Activated CD8-positive, alpha-beta T cell treated with anti-CD3 and anti-CD28 coated beads, Interleukin-2, amount 10 ng/mL, durations not matched to agents 7 days and 5 days (primary cell): Measurements from ENCODE around the gene TP73. TPM values are rescaled to one million over a fixed set of nuclear protein-coding genes. Genes with fewer than 3 reads are reported as not detected.

Experiments
- ATAC-seq: fragments of 150-1000 bp; cut with Tn5 transposase; one replicate; pipeline ENCODE4 v1.10.0; 2021; ENCODE audit warnings: moderate library complexity
- CTCF ChIA-PET: fragments of 350-600 bp; sonication (Branson Sonifier 250); formaldehyde crosslinking; loops from one replicate; lab custom pipeline; 2021; ENCODE audit warnings: antibody characterized with exemption; lab: Charles Lee
- POLR2A ChIA-PET: fragments of 350-600 bp; sonication (Branson Sonifier 250); formaldehyde crosslinking; loops from one replicate; lab custom pipeline; 2021; ENCODE audit warnings: antibody characterized with exemption; lab: Charles Lee
- DNase-seq: peaks from one replicate; pipeline ENCODE4 v3.0.0-alpha.2; 2020
- H3K27ac Mint-ChIP-seq: one replicate; pipeline ENCODE4 v1.8.0; 2021; ENCODE audit warnings: mild to moderate bottlenecking, mixed read lengths
- H3K27me3 Mint-ChIP-seq: one replicate; pipeline ENCODE4 v1.8.0; 2021; ENCODE audit warnings: low read depth, mixed read lengths
- H3K36me3 Mint-ChIP-seq: one replicate; pipeline ENCODE4 v1.8.0; 2021; ENCODE audit warnings: low read depth, mixed read lengths
- H3K4me1 Mint-ChIP-seq: one replicate; pipeline ENCODE4 v1.8.0; 2021; ENCODE audit warnings: low read depth, mixed read lengths
- H3K4me3 Mint-ChIP-seq: one replicate; pipeline ENCODE4 v1.8.0; 2021; ENCODE audit warnings: mild to moderate bottlenecking, mixed read lengths
- H3K9me3 Mint-ChIP-seq: one replicate; pipeline ENCODE4 v1.8.0; 2022; ENCODE audit warnings: mixed read lengths; ENCODE audit not compliant: insufficient read depth
- total RNA-seq, 2 experiments: library from RNA; stranded (reverse); gene quantifications; one replicate each; pipeline ENCODE4 v1.2.3, GENCODE V29; 2021

Gene TP73
- total RNA-seq, 2 experiments from 2014 or later, result 1.3 to 1.4 TPM

DNA sequence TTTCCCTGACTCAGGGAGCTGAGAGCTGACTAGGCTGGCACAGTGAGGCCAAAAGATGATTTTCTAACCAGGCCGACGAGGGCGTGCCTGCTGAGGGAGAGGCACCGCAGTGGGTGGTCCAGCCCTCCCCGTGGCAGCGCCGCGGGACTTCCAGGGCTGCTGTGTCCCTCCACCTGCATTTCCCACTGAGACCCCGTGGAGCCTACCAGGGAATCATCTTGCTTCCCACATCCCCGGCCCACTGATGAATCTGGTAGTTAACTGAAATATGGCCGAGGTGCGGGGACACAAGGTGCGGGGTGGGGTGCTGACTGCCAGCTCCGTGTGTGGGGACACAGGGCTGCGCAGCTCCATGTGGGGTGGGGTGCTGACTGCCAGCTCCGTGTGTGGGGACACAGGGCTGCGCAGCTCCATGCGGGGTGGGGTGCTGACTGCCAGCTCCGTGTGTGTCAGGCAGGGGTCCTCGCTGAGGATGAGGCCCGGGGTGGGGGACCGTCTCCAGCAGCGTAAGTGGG lies 12.9 kb upstream of the TP73 start:
- H3K27ac Mint-ChIP-seq, result no peak overlapping the region
- ChIA-PET CTCF (no interaction called here), POLR2A (no interaction called here)
- H3K4me1 Mint-ChIP-seq, result no peaks in the 10 kb centered on the region
- H3K27me3 Mint-ChIP-seq, result no peaks in the 10 kb centered on the region
- no peak for ATAC-seq
- H3K9me3 Mint-ChIP-seq, result no peaks in the 10 kb centered on the region
- peaks cover 17% of the 10 kb centered on the region for H3K36me3 Mint-ChIP-seq
- DNase-seq, result no peak
- H3K4me3 Mint-ChIP-seq, result no peak overlapping the region

DNA sequence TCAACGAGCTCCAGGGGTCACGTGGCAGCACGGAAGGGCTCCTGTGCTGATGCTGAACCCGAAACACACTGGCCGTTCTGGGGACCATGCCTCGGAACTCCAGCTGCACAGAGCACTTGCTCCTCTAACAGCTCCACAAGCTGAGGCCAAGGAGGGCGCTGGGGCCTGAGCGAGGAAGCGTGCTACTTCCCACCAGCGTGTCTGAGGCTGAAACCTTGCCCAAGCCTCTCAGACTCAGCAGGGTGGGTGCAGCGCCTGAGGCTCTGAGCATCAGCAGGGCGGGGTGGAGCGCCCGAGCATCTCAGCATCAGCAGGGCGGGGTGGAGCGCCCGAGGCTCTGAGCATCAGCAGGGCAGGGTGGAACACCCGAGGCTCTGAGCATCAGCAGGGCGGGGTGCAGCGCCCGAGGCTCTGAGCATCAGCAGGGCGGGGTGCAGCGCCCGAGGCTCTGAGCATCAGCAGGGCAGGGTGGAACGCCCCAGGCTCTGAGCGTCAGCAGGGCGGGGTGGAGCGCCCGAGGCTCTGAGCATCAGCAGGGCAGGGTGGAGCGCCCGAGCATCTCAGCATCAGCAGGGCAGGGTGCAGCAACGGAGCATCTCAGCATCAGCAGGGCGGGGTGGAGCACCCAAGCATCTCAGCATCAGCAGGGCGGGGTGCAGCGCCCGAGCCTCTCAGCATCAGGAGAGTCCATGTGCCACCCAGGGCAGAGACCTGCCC lies 12.0 kb upstream of the TP73 start:
- ChIA-PET CTCF (no interaction called here), POLR2A (no interaction called here)
- Mint-ChIP-seq H3K27me3 (no peaks in the 10 kb centered on the region), H3K9me3 (no peaks in the 10 kb centered on the region), H3K4me1 (no peaks in the 10 kb centered on the region), H3K27ac (no peak overlapping the region), H3K36me3 (peaks cover 20% of the 10 kb centered on the region), H3K4me3 (no peak overlapping the region)
- no peak for ATAC-seq
- no peak for DNase-seq

DNA sequence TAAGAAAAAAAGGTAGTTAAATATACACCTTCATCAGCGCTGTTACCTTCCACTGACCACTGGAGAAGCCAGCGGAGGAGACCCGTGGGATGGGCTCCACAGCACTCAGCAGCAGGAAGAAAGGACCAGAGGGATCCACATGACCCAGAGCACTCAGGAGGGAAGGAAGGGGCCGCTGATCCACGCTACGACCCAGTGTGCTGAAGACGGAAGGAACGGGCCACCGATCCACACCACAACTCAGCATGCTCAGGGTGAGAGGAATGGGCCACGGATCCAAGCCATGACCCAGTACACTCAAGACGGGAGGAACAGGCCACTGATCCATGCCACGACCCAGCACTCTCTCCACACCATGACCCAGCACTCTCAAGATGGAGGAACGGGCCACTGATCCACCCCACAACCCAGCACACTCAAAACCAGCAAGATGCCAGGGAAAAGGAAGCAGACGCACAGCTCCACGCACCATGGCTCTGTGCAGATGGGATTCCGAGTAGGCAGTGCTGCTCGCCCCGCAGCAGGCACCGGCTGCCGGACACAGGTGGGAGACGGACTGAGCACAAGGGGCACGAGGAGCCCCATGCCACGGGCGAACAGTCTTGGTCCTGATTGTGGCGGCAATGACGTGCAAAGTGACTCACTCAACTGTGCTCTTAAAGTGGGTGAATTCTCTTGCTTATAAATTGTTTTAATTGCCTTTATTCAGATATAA lies 11.1 kb upstream of the TP73 start:
- no peaks in the 10 kb centered on the region for H3K4me1 Mint-ChIP-seq
- ATAC-seq, result no peak
- H3K36me3 Mint-ChIP-seq, result peaks cover 21% of the 10 kb centered on the region
- no peak overlapping the region for H3K4me3 Mint-ChIP-seq
- ChIA-PET POLR2A (no interaction called here), CTCF (interaction anchor here (1.5 kb wide), 1 partner anchor 84 kb away, joined by 4 read pairs; no protein-coding TSS in a partner anchor)
- no peaks in the 10 kb centered on the region for H3K9me3 Mint-ChIP-seq
- H3K27me3 Mint-ChIP-seq, result no peaks in the 10 kb centered on the region
- no peak overlapping the region for H3K27ac Mint-ChIP-seq
- DNase-seq, result no peak

GRCh38 chr1:3641816-3642215 lies 10.5 kb upstream of the TP73 start:
- ChIA-PET CTCF (interaction anchor here (1.5 kb wide), 1 partner anchor 83 kb away, joined by 4 read pairs; no protein-coding TSS in a partner anchor), POLR2A (no interaction called here)

DNA sequence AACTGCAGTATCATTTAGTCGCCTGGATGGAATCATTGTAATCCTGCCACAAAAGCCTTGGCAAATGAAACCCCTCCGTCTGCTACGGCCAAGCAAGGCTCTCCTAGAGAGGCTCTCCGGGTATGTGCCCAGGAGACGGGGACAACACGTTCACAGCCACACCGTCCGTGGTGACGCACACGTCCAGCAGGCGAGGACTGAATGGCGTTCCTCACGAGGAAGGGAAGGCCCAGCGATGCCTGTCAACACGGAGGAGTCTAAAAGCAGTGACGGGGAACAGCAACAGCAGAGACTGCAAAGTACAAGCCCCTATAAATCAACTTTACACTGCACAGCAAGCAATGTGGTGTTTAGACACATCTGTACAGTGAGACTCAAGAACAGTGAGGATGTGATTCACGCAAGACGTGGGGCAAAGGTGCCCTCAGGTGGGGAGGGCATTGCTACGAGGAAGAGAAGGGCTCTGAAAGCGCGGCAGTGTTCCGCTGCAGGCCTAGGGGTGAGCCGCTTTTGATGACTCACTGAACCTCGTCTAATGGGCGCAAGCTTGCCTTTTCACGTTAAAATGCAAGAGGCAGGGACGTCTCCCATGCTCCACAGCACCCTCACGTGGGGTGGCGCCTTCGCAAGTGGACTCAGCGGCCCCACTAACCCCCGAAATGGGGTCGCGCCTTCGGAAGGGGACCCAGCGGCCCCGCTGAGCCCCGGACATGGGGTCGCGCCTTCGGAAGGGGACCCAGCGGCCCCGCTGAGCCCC lies 9.2 kb upstream of the TP73 start:
- Mint-ChIP-seq H3K27ac (no peak overlapping the region), H3K9me3 (no peaks in the 10 kb centered on the region), H3K36me3 (peaks cover 21% of the 10 kb centered on the region), H3K4me3 (no peak overlapping the region), H3K27me3 (no peaks in the 10 kb centered on the region), H3K4me1 (peaks cover 5% of the 10 kb centered on the region)
- ChIA-PET POLR2A (no interaction called here), CTCF (no interaction called here)
- ATAC-seq, result no peak
- no peak for DNase-seq

More at GRCh38 chr1:3641816-3642215, 10.5 kb upstream of the TP73 start:
- Mint-ChIP-seq H3K27ac (no peak overlapping the region), H3K36me3 (peaks cover 19% of the 10 kb centered on the region), H3K4me3 (no peak overlapping the region), H3K4me1 (no peaks in the 10 kb centered on the region), H3K9me3 (no peaks in the 10 kb centered on the region), H3K27me3 (no peaks in the 10 kb centered on the region)
- ATAC-seq, result no peak
- no peak for DNase-seq

DNA sequence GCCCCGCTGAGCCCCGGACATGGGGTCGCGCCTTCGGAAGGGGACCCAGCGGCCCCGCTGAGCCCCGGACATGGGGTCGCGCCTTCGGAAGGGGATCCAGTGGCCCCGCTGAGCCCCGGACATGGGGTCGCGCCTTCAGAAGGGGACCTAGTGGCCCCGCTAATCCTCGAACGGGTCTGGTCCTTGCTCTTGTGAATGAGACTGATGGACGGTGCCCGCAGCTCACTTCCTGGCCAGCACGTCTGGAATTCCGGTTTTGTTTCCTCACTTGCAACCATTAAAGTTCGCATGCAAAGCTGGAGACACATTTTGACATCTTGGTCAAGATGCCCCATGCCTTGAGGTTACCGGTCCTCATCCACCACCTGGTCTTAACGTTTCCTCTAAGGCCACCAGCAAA lies 8.0 kb upstream of the TP73 start:
- Mint-ChIP-seq H3K4me1 (peaks cover 16% of the 10 kb centered on the region), H3K4me3 (no peak overlapping the region), H3K27ac (no peak overlapping the region), H3K9me3 (no peaks in the 10 kb centered on the region), H3K27me3 (no peaks in the 10 kb centered on the region), H3K36me3 (peaks cover 21% of the 10 kb centered on the region)
- ATAC-seq (no peak), DNase-seq (no peak)
- ChIA-PET POLR2A (no interaction called here), CTCF (no interaction called here)

DNA sequence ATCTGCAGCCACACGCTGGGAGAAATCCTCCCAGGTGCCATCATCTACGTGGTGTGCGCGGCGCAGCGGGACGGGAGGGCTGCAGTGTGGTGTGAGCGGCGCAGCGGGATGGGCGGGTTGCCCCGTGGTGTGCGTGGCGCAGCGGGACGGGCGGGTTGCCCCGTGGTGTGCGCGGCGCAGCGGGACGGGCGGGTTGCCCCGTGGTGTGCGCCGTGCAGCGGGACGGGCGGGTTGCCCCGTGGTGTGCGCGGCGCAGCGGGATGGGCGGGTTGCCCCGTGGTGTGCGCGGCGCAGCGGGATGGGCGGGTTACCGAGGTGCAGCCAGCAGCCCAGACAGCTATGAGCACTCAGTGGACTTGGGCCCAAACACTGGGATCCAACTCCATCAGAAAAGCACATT lies 7.1 kb upstream of the TP73 start:
- no peak for DNase-seq
- Mint-ChIP-seq H3K9me3 (no peaks in the 10 kb centered on the region), H3K27me3 (peaks cover 2% of the 10 kb centered on the region), H3K4me3 (no peak overlapping the region), H3K27ac (no peak overlapping the region), H3K36me3 (peaks cover 21% of the 10 kb centered on the region), H3K4me1 (peaks cover 19% of the 10 kb centered on the region)
- ChIA-PET CTCF (no interaction called here), POLR2A (no interaction called here)
- ATAC-seq, result no peak

GRCh38 chr1:3645666-3646355 lies 6.5 kb upstream of the TP73 start:
- Mint-ChIP-seq H3K9me3 (no peaks in the 10 kb centered on the region), H3K4me3 (no peak overlapping the region), H3K27ac (no peak overlapping the region), H3K27me3 (peaks cover 4% of the 10 kb centered on the region), H3K4me1 (peaks cover 21% of the 10 kb centered on the region), H3K36me3 (peaks cover 21% of the 10 kb centered on the region)
- DNase-seq (no peak), ATAC-seq (no peak)
- POLR2A ChIA-PET, result interaction anchor here (0.8 kb wide), 1 partner anchor 36 kb away, joined by 3 read pairs; no protein-coding TSS in a partner anchor
- CTCF ChIA-PET, result interaction anchor here (0.6 kb wide), 1 partner anchor 27 kb away, joined by 4 read pairs; no protein-coding TSS in a partner anchor

GRCh38 chr1:3646596-3646995 lies 5.7 kb upstream of the TP73 start:
- peaks cover 10% of the 10 kb centered on the region for H3K27me3 Mint-ChIP-seq
- DNase-seq, result no peak
- H3K36me3 Mint-ChIP-seq, result peaks cover 21% of the 10 kb centered on the region
- no peak overlapping the region for H3K27ac Mint-ChIP-seq
- H3K4me1 Mint-ChIP-seq, result peaks cover 24% of the 10 kb centered on the region
- ChIA-PET CTCF (no interaction called here), POLR2A (interaction anchor here (0.8 kb wide), 1 partner anchor 36 kb away, joined by 3 read pairs; no protein-coding TSS in a partner anchor)
- H3K4me3 Mint-ChIP-seq, result no peak overlapping the region
- ATAC-seq, result no peak
- H3K9me3 Mint-ChIP-seq, result no peaks in the 10 kb centered on the region

DNA sequence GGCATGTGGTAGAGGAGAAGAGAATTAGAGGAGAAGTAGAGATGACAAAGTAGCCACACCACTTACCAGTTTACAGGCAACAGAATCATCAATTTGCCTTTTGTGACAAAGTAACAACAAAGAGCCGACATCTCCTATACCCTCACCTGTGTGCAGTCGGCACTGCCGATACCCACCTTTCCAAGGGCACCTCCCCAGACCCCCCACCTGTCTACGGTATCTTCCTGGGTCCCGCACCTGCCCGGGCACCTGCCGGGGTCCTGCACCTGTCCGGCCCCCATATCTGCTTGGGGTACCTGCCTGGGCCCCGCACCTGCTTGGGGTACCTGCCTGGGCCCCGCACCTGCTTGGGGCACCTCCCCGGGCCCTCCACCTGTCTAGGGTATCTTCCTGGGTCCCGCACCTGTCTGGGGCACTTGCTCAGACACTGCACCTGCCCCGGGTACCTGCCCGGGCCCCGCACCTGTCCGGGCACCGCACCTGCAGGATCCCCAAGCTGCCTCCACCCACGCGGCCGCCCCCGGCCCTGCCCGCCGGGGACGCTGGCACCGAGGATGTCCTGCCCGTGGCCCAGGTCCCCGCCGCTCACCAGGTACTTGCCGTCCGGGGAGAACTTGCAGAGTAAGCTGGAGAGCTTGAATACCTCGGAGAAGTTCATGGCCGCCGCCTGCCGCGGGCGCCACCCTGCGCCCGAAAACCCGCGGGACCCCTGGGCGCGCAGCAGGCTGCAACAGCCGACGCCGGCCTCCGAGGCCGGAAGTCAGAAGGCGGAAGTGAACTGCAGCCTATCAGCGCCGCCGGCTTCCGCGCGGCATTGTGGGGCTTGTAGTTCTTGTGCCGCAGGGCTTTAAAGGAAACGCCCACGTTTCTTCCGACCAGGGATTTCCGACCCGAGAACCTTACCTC lies 2.7 kb upstream of the TP73 start, which contains the start of gene WRAP73:
Gene WRAP73 (minus strand): TSS at position 762 of the 906 bp plus-strand sequence. CDS start 104 bp downstream, at position 658.
- H3K36me3 Mint-ChIP-seq, result peaks cover 14% of the 10 kb centered on the region
- ChIA-PET POLR2A (interaction anchor here (0.9 kb wide), 1 partner anchor 11 kb away, joined by 3 read pairs; no protein-coding TSS in a partner anchor), CTCF (interaction anchor here (0.7 kb wide), 1 partner anchor 31 kb away, joined by 3 read pairs; no protein-coding TSS in a partner anchor)
- H3K27ac Mint-ChIP-seq, result peak within 1 kb of the TSS; percentile 66
- peak within 1 kb of the TSS; percentile 80 for H3K4me3 Mint-ChIP-seq
- ATAC-seq (peak; percentile 98), DNase-seq (peak; percentile 93)
- H3K9me3 Mint-ChIP-seq, result no peaks in the 10 kb centered on the region
- peaks cover 24% of the 10 kb centered on the region for H3K27me3 Mint-ChIP-seq
- peaks cover 24% of the 10 kb centered on the region for H3K4me1 Mint-ChIP-seq
